ENCODE data around the gene SYCP2L. TPM values are rescaled to one million over a fixed set of nuclear protein-coding genes. Genes with fewer than 3 reads are reported as not detected.
A peak's percentile ranks its signal among the peaks of the same experiment; 100 is the strongest.

The SYCP2L gene
- total RNA-seq, 1 donor from 2014 or later, result 2.6 TPM

GRCh38 chr6:11012295-11012754, 125.5 kb downstream of the SYCP2L start:
- no peak for DNase-seq (ENCODE audit: low spot score)
- no peak overlapping the region for H3K4me3 Mint-ChIP-seq (ENCODE audit: unreplicated experiment)
- H3K9me3 Mint-ChIP-seq (ENCODE audit: low read depth), result no peaks in the 10 kb centered on the region
- TF ChIP-seq CTCF (IDR thresholded peaks at IDR 0.05), result no peak
- peaks cover 62% of the 10 kb centered on the region for H3K4me1 Mint-ChIP-seq (ENCODE audit: low read depth)
- H3K27me3 Mint-ChIP-seq (ENCODE audit: low read depth), result no peaks in the 10 kb centered on the region
- H3K27ac Mint-ChIP-seq (ENCODE audit: unreplicated experiment), result peak overlapping the region; percentile 34
- H3K36me3 Mint-ChIP-seq (ENCODE audit: low read depth), result no peaks in the 10 kb centered on the region

- H3K36me3 Mint-ChIP-seq (ENCODE audit: low read depth), result no peaks in the 10 kb centered on the region
- no peak for TF ChIP-seq CTCF (IDR thresholded peaks at IDR 0.05)
- DNase-seq (ENCODE audit: low spot score), result no peak
- peaks cover 54% of the 10 kb centered on the region for H3K4me1 Mint-ChIP-seq (ENCODE audit: low read depth)
- no peak overlapping the region for H3K27ac Mint-ChIP-seq (ENCODE audit: unreplicated experiment)
- no peaks in the 10 kb centered on the region for H3K27me3 Mint-ChIP-seq (ENCODE audit: low read depth)
- H3K9me3 Mint-ChIP-seq (ENCODE audit: low read depth), result no peaks in the 10 kb centered on the region
- no peak overlapping the region for H3K4me3 Mint-ChIP-seq (ENCODE audit: unreplicated experiment)
Observed at GRCh38 chr6:11012976-11013720, 126.3 kb downstream of the SYCP2L start.

GRCh38 chr6:11013721-11014070, 126.8 kb downstream of the SYCP2L start:
- Mint-ChIP-seq H3K4me3 (ENCODE audit: unreplicated experiment) (no peak overlapping the region), H3K9me3 (ENCODE audit: low read depth) (no peaks in the 10 kb centered on the region), H3K4me1 (ENCODE audit: low read depth) (peaks cover 48% of the 10 kb centered on the region), H3K27me3 (ENCODE audit: low read depth) (no peaks in the 10 kb centered on the region), H3K27ac (ENCODE audit: unreplicated experiment) (no peak overlapping the region), H3K36me3 (ENCODE audit: low read depth) (no peaks in the 10 kb centered on the region)
- TF ChIP-seq CTCF (IDR thresholded peaks at IDR 0.05), result no peak
- no peak for DNase-seq (ENCODE audit: low spot score)

GRCh38 chr6:11015102-11015501, 128.2 kb downstream of the SYCP2L start:
- no peak for DNase-seq (ENCODE audit: low spot score)
- Mint-ChIP-seq H3K27ac (ENCODE audit: unreplicated experiment) (no peak overlapping the region), H3K9me3 (ENCODE audit: low read depth) (no peaks in the 10 kb centered on the region), H3K4me3 (ENCODE audit: unreplicated experiment) (no peak overlapping the region), H3K36me3 (ENCODE audit: low read depth) (no peaks in the 10 kb centered on the region), H3K4me1 (ENCODE audit: low read depth) (peaks cover 36% of the 10 kb centered on the region), H3K27me3 (ENCODE audit: low read depth) (no peaks in the 10 kb centered on the region)
- no peak for TF ChIP-seq CTCF (IDR thresholded peaks at IDR 0.05)

- H3K27me3 Mint-ChIP-seq (ENCODE audit: low read depth), result no peaks in the 10 kb centered on the region
- H3K9me3 Mint-ChIP-seq (ENCODE audit: low read depth), result no peaks in the 10 kb centered on the region
- H3K27ac Mint-ChIP-seq (ENCODE audit: unreplicated experiment), result no peak overlapping the region
- DNase-seq (ENCODE audit: low spot score), result no peak
- H3K4me1 Mint-ChIP-seq (ENCODE audit: low read depth), result peaks cover 34% of the 10 kb centered on the region
- no peaks in the 10 kb centered on the region for H3K36me3 Mint-ChIP-seq (ENCODE audit: low read depth)
- no peak overlapping the region for H3K4me3 Mint-ChIP-seq (ENCODE audit: unreplicated experiment)
- TF ChIP-seq CTCF (IDR thresholded peaks at IDR 0.05), result no peak
Observed at GRCh38 chr6:11016452-11016851, 129.6 kb downstream of the SYCP2L start.

Measured in chondrocyte (in vitro differentiated cells).